Testis (tissue), 3 donors: Measurements from ENCODE around the gene HEMK1. TPM values are rescaled to one million over a fixed set of nuclear protein-coding genes. Genes with fewer than 3 reads are reported as not detected.

Experiments used
- DNase-seq: peaks from one replicate; pipeline ENCODE4 v3.0.0-alpha.2; 2019
- H3K27ac ChIP-seq, 2 donors: fragments of 200-600 bp; sonication (generic); one replicate each; pipeline ENCODE4 v1.5.1; 2019
- H3K27me3 ChIP-seq: fragments of 200-600 bp; sonication (generic); one replicate; pipeline ENCODE4 v1.5.1; 2019
- H3K36me3 ChIP-seq: fragments of 200-600 bp; sonication (generic); one replicate; pipeline ENCODE4 v1.5.1; 2017; ENCODE audit warnings: low read depth; ENCODE audit errors: missing control alignments
- H3K4me1 ChIP-seq: fragments of 200-600 bp; sonication (generic); one replicate; pipeline ENCODE4 v1.5.1; 2019
- H3K4me3 ChIP-seq, 2 donors: fragments of 200-600 bp; sonication (generic); one replicate each; pipeline ENCODE4 v1.5.1; 2017 to 2019
- H3K9me3 ChIP-seq: fragments of 200-600 bp; sonication (generic); one replicate; pipeline ENCODE4 v1.5.1; 2017
- POLR2A ChIP-seq: fragments of 450-650 bp; IDR thresholded peaks from one replicate; pipeline ENCODE4 v1.6.1; 2017; ENCODE audit warnings: antibody characterized with exemption, mild to moderate bottlenecking, moderate library complexity
- WGBS, 2 donors: methylation state at CpG; one replicate each; pipeline ENCODE4 v1.1.5; 2018; 5-methylcytosine and 5-hydroxymethylcytosine counted together
- intact Hi-C: fragments of 100-400 bp; cut with DNase I; formaldehyde crosslinking; loops from one replicate; pipeline ENCODE4 v1.15.1; 2023; ENCODE audit warnings: low total_unique reads
- polyA plus RNA-seq: library from polyadenylated mRNA; stranded (reverse); fragments of 350-450 nt; fragmentation: Illumina TruSeq; extraction: RNeasy Lipid Tissue Mini Kit (QIAGEN cat#74804); gene quantifications from one replicate; pipeline ENCODE4 v1.2.3, GENCODE V29; 2014; ENCODE audit warnings: low read depth, low replicate concordance; ENCODE audit not compliant: insufficient read depth
- total RNA-seq, 2 donors: library from RNA; depleted of rRNA; stranded (reverse); fragments of >200 nt; gene quantifications; one replicate each; pipeline ENCODE4 v1.2.3, GENCODE V29; 2016
- TF ChIP-seq, protein P1 (sequence below), 3 experiments: fragments of 450-650 bp in 2 of 3; fragments of 200-600 bp in 1 of 3; sonication (generic) in 1 of 3; IDR thresholded peaks; one replicate each; pipeline ENCODE4 v1.5.1; 2016 to 2019; ENCODE audit warnings: antibody characterized with exemption in 3 of 3, mild to moderate bottlenecking in 2 of 3, moderate library complexity in 1 of 3

Gene HEMK1
- total and polyA plus RNA-seq, 3 donors from 2014 or later: 12.8 to 25.7 (median 13.1) TPM

DNA sequence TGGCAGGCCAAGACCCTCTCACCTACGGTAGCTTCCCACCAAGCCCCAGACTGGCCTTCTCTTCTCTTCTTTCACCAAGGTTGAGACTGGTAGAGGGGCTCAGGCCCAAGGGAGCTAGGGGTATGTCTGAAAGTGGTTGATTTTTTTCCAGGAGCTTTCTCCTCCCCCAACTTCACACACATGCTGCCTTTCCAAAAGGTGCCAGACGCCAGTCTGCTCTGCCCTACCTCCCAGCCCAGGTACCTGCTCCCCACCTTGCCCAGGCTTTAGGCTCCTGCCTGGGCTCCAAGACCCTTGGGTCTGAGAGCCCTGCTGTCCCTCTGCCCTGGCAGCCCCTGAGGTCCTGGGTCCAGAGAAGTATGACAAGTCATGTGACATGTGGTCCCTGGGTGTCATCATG lies 76.1 kb downstream of the HEMK1 start:
- TF ChIP-seq POLR2A: no peak
- TF ChIP-seq, protein P1, sequence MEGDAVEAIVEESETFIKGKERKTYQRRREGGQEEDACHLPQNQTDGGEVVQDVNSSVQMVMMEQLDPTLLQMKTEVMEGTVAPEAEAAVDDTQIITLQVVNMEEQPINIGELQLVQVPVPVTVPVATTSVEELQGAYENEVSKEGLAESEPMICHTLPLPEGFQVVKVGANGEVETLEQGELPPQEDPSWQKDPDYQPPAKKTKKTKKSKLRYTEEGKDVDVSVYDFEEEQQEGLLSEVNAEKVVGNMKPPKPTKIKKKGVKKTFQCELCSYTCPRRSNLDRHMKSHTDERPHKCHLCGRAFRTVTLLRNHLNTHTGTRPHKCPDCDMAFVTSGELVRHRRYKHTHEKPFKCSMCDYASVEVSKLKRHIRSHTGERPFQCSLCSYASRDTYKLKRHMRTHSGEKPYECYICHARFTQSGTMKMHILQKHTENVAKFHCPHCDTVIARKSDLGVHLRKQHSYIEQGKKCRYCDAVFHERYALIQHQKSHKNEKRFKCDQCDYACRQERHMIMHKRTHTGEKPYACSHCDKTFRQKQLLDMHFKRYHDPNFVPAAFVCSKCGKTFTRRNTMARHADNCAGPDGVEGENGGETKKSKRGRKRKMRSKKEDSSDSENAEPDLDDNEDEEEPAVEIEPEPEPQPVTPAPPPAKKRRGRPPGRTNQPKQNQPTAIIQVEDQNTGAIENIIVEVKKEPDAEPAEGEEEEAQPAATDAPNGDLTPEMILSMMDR (IDR thresholded peaks at IDR 0.05): no peak
- WGBS, 2 donors: 78 to 91% methylated on average over 2 of the region's 2 CpGs
- peaks cover 7% of the 10 kb centered on the region for H3K4me1 ChIP-seq
- no peak for DNase-seq
- H3K36me3 ChIP-seq: no peaks in the 10 kb centered on the region
- H3K27ac ChIP-seq: no peak overlapping the region
- no peaks in the 10 kb centered on the region for H3K9me3 ChIP-seq
- no peaks in the 10 kb centered on the region for H3K27me3 ChIP-seq
- no peak overlapping the region for H3K4me3 ChIP-seq
- intact Hi-C loops: no loop called here

Other genes starting within 250 kb of the HEMK1 start
- gene HYAL2, start 246.8 kb upstream of the HEMK1 start, total RNA-seq: 100 to 1,000 TPM in 1 of 2 donors, 10 to 100 TPM in 1; 90.9 to 111 TPM
- 58.6 TPM for gene HYAL2, start 246.8 kb upstream of the HEMK1 start, polyA plus RNA-seq
- gene TUSC2, start 241.3 kb upstream of the HEMK1 start, total RNA-seq: 10 to 100 TPM; 32.7 to 44.5 TPM
- gene TUSC2, start 241.3 kb upstream of the HEMK1 start, polyA plus RNA-seq: 43.4 TPM
- 10 to 100 TPM; 50.0 to 52.2 TPM for gene RASSF1, start 228.7 kb upstream of the HEMK1 start, total RNA-seq
- gene RASSF1, start 228.7 kb upstream of the HEMK1 start, polyA plus RNA-seq: 60.1 TPM
- 100 to 1,000 TPM; 241 to 335 TPM for gene ZMYND10, start 223.8 kb upstream of the HEMK1 start, total RNA-seq
- 763 TPM for gene ZMYND10, start 223.8 kb upstream of the HEMK1 start, polyA plus RNA-seq
- gene NPRL2, start 218.7 kb upstream of the HEMK1 start, total RNA-seq: 10 to 100 TPM; 26.9 to 29.2 TPM
- gene NPRL2, start 218.7 kb upstream of the HEMK1 start, polyA plus RNA-seq: 28.0 TPM
- gene CYB561D2, start 218.7 kb upstream of the HEMK1 start, total RNA-seq: 10 to 100 TPM; 18.9 to 21.1 TPM
- gene CYB561D2, start 218.7 kb upstream of the HEMK1 start, polyA plus RNA-seq: 16.0 TPM
- 10 to 100 TPM; 63.2 to 72.4 TPM for gene TMEM115, start 210.0 kb upstream of the HEMK1 start, total RNA-seq
- gene TMEM115, start 210.0 kb upstream of the HEMK1 start, polyA plus RNA-seq: 37.6 TPM
- gene CACNA2D2, start 65.9 kb upstream of the HEMK1 start, total RNA-seq: 10 to 100 TPM; 16.1 to 19.3 TPM
- gene CACNA2D2, start 65.9 kb upstream of the HEMK1 start, polyA plus RNA-seq: 15.9 TPM
- 10 to 100 TPM; 21.0 to 28.8 TPM for gene C3orf18, start 1.8 kb upstream of the HEMK1 start, total RNA-seq
- 14.9 TPM for gene C3orf18, start 1.8 kb upstream of the HEMK1 start, polyA plus RNA-seq
- 1 to 10 TPM; 1.3 to 3.7 TPM for gene CISH, start 42.3 kb downstream of the HEMK1 start, total RNA-seq
- gene CISH, start 42.3 kb downstream of the HEMK1 start, polyA plus RNA-seq: 5.8 TPM
- 10 to 100 TPM; 19.1 to 27.1 TPM for gene MAPKAPK3, start 47.6 kb downstream of the HEMK1 start, total RNA-seq
- 21.4 TPM for gene MAPKAPK3, start 47.6 kb downstream of the HEMK1 start, polyA plus RNA-seq
- gene DOCK3, start 105.4 kb downstream of the HEMK1 start, total RNA-seq: 10 to 100 TPM; 11.2 to 11.7 TPM
- gene DOCK3, start 105.4 kb downstream of the HEMK1 start, polyA plus RNA-seq: 8.4 TPM